GM10266 (cell line): ENCODE results near the gene DNAH6.

ENCODE experiments used
- DNase-seq: peaks from one replicate; pipeline ENCODE4 v3.0.0; 2012; ENCODE audit errors: extremely low spot score
- CTCF ChIP-seq: IDR thresholded peaks from 2 replicates; pipeline ENCODE4 v1.5.1; 2012; ENCODE audit warnings: mild to moderate bottlenecking, low read depth; ENCODE audit not compliant: control insufficient read depth, insufficient read depth; ENCODE audit errors: missing control alignments

The DNAH6 gene

DNA sequence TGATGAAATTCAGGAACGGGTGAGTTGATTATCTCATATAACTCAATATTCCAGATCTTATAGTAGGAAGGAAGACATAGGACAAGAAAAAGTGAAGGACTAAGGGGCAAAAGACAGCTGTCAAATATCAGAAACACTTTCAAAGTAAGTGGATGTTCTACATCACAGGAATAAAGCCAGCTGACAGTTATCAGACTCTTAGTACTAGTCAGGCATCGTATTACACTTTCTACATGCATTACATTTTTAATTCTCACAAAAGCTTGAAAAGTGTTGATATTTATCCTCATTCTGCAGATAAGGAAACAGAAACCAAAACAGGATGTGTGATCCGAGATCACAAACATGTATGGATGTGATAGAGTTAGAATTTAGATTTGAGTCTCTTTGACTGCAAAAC is 63.4 kb downstream of the DNAH6 start:
- DNase-seq = no peak
- no peak for TF ChIP-seq CTCF

DNA sequence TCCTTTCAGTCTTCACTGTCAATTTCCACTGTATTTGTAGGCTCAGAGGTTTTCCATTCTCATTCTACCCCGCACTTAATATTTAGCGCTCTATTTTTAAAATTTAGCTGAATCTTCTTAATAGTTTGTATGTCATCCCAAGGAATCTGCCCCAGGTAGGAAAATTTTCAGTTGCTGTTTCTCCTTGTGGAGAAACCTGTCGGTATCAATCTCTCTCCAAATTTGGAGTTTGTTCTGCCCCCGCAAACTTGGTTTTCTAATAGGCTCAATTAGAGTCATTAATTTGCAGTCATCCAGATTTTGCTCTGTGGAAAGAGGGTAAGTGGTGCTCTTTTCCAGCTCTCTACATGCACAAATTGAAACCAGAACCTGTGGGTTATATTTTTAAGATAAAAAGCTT is 87.6 kb downstream of the DNAH6 start:
- TF ChIP-seq CTCF = no peak
- DNase-seq = no peak

- TF ChIP-seq CTCF = no peak
- no peak for DNase-seq
These were observed 96.8 kb downstream of the DNAH6 start for GRCh38 chr2:84613082-84613481.

DNA sequence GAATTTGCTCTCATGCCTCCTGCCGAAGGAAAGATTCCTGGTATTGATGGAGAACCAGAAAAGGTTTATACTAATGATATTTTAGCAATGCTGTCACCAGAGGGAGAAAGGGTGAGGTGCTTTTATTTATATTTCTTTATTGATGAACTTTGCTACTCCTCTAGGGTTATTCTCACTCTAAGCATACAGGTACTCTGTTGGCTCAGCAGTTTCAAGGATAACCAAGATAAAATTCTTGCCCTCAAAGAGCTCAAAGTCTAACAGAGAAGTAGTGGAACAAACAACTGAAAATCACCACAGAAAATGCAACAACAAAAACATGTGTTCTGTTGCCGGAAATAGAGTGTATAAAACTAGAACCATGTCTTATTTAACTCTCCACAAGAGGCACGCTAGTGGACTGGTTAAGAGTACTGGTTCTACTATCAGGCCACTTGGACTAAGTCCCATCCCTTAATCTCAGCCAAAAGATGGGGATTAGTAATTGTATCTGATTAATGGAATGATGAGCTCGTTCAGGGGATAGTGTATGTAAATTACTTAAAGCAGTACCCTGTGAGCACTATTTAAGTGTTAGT is 103.6 kb downstream of the DNAH6 start:
- TF ChIP-seq CTCF = no peak
- no peak for DNase-seq

DNA sequence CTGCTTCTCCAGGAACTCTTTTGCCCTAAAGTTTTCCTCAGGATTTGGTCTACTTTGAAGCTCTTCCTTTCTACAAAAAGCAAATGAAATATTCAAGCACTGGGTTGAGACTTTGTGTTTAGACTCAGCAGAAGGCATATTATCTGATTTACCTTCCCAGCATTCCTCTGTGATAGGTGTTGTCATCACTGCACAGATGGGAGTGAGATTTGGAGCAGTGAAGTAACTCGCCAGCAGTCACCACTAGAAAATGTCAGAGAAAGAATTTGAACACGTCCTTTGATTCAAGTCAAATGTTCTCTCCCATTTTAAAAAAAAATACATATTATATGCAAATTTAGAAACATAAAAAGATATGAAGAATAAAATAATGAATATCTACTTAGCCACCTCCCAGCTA is 112.2 kb downstream of the DNAH6 start:
- no peak for DNase-seq
- no peak for TF ChIP-seq CTCF

- DNase-seq = no peak
- no peak for TF ChIP-seq CTCF
These were observed 113.3 kb downstream of the DNAH6 start for GRCh38 chr2:84629550-84629949.

DNA sequence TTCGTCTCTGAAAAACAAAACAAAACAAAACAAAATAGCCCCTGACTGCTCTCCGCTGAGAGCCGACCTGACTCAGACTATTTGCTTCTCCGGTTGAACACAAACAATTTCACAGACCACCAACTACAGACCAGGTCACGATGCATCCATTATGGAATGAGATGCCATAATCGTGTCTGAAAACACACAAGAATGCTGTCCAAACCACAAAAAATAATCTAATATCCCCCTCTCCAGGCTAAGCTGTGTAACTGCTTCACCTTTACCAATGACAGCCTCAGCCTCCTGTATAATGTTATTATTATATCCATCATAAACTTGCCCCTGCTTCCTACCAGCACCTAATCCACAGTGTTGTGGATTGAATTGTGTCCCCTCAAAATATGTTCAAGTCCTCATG is 114.7 kb downstream of the DNAH6 start:
- peak; percentile 49 for TF ChIP-seq CTCF
- peak; percentile 22 for DNase-seq

DNA sequence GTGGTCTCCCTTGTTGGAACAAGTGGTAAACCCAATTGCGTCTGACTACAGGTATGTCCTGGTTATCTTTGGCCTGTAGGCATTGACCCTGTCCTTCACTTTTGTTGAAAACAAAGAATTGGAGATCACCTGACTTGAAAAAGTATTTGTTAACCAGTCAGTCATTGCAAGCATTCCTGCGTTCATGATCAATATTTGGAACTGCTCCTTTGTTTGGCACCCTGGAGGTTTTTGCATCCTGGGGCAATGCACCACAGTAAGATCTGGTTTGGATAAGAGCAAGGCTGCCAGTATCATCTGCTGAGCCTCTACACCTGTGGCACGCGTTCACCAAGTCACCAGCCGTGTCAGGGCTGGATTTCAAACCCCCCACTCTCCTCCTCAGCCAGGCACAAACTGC is 115.7 kb downstream of the DNAH6 start:
- TF ChIP-seq CTCF = no peak
- no peak for DNase-seq
